ENCODE data around the gene MYADML2.

Gene MYADML2

DNA sequence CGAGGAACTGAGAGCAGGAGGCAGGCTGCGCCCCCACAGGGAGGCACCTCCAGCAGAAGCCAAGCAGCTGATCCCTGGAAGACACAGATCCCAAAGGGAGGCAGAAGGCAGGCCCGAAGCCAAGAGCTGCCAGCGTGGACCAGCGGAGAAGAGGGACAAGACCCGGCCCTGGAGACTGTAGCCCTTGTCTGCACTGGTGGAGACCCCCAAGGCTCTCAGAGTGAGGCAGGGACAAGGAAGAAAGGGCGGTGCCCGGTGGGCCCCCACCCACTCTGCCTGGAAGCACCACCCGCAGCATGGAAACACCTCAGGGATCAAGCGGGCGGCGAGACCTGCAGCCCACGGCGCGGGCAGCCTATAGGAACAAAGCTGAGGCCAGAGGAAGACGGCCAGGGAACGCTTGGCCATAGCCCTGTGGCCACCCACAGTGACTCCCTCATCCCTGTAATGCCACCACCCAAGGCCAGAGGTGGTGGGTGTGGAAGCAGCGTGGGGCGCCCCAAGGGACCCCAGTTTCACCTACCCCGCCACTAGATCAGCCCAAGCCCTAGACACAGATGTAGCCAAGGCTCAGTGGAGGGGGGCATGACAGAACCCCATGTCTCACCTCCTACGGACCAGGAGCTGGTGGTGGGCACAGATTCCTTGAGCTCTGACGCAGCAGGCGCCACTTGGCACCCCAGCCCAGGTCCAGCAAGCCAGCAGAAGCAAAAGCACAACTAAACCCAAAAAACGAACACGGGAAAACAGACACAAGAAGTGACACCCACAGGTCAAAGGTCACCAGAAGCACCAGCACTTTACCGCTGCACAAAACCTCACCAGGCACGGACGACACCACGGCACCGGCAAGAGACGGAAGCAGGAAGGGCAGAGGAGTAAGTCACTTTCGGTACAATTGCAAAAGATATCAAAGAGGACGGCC lies 26.2 kb downstream of the MYADML2 start:
- TF ChIP-seq TAF1 (IDR thresholded peaks at IDR 0.05; ENCODE audit: borderline replicate concordance, insufficient read depth, low read length) (no peak), SIN3A (IDR thresholded peaks at IDR 0.05; ENCODE audit: borderline replicate concordance, insufficient read depth, low read length) (no peak), FOXP2 (optimal IDR thresholded peaks at IDR 0.05; ENCODE audit: borderline replicate concordance, extremely low read depth, extremely low read length, insufficient read depth) (no peak), POLR2AphosphoS5 (IDR thresholded peaks at IDR 0.05; ENCODE audit: low read depth, low read length) (no peak)
- TF ChIP-seq, protein P1, sequence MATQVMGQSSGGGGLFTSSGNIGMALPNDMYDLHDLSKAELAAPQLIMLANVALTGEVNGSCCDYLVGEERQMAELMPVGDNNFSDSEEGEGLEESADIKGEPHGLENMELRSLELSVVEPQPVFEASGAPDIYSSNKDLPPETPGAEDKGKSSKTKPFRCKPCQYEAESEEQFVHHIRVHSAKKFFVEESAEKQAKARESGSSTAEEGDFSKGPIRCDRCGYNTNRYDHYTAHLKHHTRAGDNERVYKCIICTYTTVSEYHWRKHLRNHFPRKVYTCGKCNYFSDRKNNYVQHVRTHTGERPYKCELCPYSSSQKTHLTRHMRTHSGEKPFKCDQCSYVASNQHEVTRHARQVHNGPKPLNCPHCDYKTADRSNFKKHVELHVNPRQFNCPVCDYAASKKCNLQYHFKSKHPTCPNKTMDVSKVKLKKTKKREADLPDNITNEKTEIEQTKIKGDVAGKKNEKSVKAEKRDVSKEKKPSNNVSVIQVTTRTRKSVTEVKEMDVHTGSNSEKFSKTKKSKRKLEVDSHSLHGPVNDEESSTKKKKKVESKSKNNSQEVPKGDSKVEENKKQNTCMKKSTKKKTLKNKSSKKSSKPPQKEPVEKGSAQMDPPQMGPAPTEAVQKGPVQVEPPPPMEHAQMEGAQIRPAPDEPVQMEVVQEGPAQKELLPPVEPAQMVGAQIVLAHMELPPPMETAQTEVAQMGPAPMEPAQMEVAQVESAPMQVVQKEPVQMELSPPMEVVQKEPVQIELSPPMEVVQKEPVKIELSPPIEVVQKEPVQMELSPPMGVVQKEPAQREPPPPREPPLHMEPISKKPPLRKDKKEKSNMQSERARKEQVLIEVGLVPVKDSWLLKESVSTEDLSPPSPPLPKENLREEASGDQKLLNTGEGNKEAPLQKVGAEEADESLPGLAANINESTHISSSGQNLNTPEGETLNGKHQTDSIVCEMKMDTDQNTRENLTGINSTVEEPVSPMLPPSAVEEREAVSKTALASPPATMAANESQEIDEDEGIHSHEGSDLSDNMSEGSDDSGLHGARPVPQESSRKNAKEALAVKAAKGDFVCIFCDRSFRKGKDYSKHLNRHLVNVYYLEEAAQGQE (IDR thresholded peaks at IDR 0.05; ENCODE audit: insufficient read depth in 1 of 2, low read depth in 2 of 2, low read length in 2 of 2) = no peak

DNA sequence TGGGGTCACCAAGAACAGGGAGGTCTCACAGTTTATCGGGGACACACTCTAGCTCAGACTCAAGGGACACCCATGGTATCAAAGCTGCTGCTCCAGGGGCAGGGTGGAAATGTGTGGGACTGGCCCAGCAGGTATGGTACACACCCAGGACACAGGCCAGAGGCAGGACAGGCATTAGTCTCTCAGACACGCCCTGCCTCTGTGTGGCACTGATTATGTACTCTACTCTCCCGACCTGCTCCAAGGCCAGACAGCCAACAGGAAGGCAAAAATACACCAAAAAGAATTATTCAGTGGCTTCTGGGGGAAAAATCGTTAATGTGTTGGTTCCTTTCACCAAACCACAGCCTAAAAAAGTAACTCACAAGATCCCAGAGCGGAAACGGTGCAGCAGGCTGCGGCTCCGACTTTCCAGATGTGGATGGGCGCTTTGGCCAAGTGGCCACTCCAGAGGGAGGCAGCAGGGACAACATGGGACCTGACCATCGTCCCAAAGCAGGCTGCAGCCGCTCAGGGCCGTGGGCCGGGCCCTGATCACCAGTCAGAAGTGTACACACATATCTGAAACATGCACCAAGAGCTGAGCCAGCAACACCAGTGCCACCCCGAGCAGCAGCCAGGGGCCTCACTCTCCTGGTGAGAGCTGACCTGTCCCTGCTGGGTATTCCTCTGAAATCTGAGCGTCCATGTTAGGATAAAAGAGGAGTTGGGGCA lies 28.0 kb downstream of the MYADML2 start:
- no peak for TF ChIP-seq TAF1 (IDR thresholded peaks at IDR 0.05; ENCODE audit: borderline replicate concordance, insufficient read depth, low read length)
- no peak for TF ChIP-seq POLR2AphosphoS5 (IDR thresholded peaks at IDR 0.05; ENCODE audit: low read depth, low read length)
- TF ChIP-seq, protein P1 (IDR thresholded peaks at IDR 0.05; ENCODE audit: insufficient read depth in 1 of 2, low read depth in 2 of 2, low read length in 2 of 2) = no peak
- TF ChIP-seq FOXP2 (optimal IDR thresholded peaks at IDR 0.05; ENCODE audit: borderline replicate concordance, extremely low read depth, extremely low read length, insufficient read depth) = no peak
- TF ChIP-seq SIN3A (IDR thresholded peaks at IDR 0.05; ENCODE audit: borderline replicate concordance, insufficient read depth, low read length) = no peak

DNA sequence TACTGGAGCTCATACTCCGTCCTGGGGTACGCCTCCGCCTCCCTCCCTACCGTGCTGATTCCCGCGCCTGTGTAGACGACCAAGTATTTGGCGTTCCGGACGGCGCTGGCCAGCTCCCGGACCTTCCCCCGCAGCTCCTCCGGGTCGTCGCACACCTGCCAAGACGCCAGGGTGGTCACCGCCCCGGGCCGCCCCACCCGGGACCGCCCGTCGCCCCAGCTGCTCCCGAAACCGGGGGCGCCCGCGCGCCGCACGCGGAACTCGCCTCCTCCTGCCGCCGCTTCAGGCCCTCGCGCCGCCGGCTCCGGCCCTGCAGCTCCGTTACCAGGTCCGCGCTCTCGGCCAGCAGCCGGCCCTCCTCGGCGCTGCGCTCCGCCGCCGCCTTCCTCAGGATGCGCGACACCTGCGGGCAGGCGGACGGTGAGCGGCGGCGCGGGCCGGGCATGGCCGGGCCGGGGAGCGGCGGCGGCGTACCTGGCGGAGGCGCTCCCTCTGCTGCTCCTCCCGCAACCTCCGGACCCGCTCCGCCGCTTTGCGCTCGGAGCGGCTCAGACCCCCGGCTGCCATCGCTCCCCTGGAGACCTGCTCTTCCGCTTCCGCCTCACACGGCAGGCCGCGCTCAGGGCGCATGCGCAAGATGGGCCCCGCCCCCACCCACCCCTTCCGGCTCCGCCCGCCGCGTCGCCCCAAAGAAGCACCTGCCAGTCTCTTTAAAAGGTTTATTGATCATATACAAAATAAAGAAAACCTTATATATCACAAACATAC lies 29.3 kb downstream of the MYADML2 start, which contains the start of gene SIRT7:
TSS of gene SIRT7 (minus strand) at position 612 of the 768 bp plus-strand sequence. CDS start at position 567, 45 bp downstream.
- peak; percentile 69; the same call in 1 of the 2 replicates for TF ChIP-seq TAF1 (IDR thresholded peaks at IDR 0.05; ENCODE audit: borderline replicate concordance, insufficient read depth, low read length)
- peak; percentile 69; the same call in 1 of the 2 replicates for TF ChIP-seq SIN3A (IDR thresholded peaks at IDR 0.05; ENCODE audit: borderline replicate concordance, insufficient read depth, low read length)
- TF ChIP-seq FOXP2 (optimal IDR thresholded peaks at IDR 0.05; ENCODE audit: borderline replicate concordance, extremely low read depth, extremely low read length, insufficient read depth) = peak; percentile 42
- TF ChIP-seq, protein P1 (IDR thresholded peaks at IDR 0.05; ENCODE audit: insufficient read depth in 1 of 2, low read depth in 2 of 2, low read length in 2 of 2) = no peak
- TF ChIP-seq POLR2AphosphoS5 (IDR thresholded peaks at IDR 0.05; ENCODE audit: low read depth, low read length) = peak; percentile 56

DNA sequence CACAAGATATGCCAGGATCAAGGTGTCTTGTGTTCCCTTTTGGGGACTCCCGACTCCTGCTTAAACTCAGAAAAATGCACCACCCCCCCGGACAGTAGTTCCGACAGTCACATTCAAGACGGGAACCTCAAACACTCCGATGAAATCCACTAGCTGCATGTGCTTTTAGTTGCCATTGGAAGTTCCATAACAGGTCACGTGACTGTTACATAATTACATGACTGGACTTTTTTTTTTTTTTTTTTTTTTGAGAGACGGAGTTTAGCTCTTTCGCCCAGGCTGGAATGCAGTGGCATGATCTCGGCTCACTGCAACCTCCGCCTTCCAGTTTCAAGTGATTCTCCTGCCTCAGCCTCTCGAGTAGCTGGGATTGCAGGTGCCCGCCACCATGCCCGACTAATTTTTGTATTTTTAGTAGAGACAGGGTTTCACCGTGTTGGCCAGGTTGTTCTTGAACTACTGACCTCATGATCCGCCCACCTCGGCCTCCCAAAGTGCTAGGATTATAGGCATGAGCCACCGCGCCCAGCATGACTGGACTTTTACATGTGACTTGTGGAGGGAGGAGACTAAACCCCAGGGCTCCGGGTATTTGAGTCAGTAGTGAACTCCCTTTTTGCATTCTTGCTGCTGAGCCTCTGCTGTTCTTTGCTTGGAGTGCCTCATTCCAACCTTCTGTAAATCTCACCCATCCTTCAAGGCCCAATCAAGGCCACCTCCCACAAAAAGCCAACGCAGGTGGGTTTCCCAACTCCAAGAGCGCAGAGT lies 30.6 kb downstream of the MYADML2 start:
- TF ChIP-seq SIN3A (IDR thresholded peaks at IDR 0.05; ENCODE audit: borderline replicate concordance, insufficient read depth, low read length) (no peak), TAF1 (IDR thresholded peaks at IDR 0.05; ENCODE audit: borderline replicate concordance, insufficient read depth, low read length) (no peak), POLR2AphosphoS5 (IDR thresholded peaks at IDR 0.05; ENCODE audit: low read depth, low read length) (no peak)
- TF ChIP-seq, protein P1 (IDR thresholded peaks at IDR 0.05; ENCODE audit: insufficient read depth in 1 of 2, low read depth in 2 of 2, low read length in 2 of 2) = no peak

All from PFSK-1 (cell line).